Measurements from ENCODE around the gene NEGR1.

Gene NEGR1

GRCh38 chr1:71774705-71775104, 507.6 kb downstream of the NEGR1 start:
- no peak for DNase-seq

DNA sequence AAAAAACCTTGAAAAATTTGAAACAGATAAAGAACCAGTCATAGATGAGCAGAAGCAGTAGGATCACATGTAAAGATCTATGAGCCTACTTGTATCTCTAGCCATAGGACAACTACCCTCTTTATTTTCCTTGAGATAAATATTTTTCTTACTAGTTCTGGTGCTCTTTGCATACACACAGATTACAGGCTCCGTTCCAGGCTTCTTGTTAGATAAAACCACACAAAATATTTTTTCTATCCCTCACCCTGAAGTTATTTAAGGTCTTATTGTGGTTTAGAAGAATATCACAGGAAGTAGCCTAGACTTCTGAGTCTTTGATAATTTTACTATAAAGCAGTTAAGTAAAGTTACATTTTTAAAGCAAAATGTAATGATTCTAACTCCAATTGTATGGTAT, 512.2 kb downstream of the NEGR1 start:
- DNase-seq, result no peak

DNA sequence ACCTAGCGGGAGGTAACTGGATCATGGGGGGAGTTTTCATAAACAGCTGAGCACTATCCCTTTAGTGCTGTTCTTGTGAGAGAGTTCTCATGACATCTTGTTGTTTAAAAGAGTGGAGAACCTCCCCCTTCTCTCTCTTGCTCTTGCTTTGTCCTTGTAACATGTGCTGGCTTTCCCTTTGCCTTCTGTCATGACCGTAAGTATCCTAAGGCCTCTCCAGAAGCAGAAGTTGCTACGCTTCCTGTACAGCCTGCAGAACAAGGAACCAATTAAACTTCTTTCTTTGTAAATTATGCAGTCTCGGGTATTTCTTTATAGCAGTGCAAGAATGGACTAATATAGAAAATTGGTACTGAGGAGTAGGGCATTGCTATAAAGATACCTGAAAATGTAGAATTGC, 515.6 kb downstream of the NEGR1 start:
- DNase-seq, result no peak

DNA sequence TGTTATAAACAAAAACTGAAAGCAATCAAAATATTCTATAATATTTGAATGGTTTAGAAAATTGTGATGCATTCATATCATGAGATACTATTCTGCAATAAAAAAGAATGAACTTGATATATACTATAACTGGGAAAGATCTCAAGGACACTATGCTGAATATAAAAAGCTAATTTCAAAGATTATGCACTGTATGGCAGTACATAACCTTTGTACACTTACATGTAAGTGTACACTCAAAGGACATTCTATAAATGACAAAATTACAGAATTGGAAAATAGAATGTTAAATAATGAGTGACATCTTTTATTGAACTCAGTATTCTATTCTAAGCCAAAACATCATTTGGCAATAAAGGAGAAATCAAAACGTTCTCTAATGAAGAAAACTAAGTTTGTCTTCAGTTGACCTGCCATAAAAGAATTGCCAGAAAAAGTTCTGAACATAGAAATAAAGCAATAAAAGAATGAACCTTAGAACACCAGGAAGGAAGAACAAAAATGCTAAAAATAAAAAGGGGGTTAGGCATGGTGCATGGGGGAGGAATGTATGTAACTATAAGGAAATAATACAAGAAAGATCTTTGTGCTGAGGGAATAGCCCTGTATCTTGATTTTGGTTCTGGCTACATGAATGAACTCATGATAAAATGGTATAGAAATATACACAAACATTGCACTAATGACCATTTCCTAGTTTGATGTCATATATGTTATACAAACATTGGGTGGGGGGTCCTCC, 519.7 kb downstream of the NEGR1 start:
- no peak for DNase-seq

GRCh38 chr1:71755441-71755840, 526.9 kb downstream of the NEGR1 start:
- DNase-seq, result no peak

DNA sequence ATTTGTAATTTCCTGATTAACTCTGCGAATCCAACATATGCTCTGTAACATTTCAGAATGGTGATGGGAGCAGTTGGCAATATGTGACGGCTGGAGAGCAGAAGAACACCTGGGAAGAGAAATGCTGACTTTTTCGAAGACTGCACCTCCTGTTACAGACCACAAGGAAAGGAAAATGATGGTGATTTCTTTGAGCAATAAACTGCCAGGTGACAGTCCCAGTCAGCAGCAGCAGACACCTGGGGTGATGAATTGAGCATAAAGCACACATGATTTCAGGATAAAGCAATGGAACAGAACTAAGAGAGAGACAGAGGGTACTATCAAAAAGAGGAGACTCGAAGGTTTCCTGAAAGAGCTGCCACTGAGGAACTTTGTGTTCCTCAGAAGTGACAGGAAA, 528.6 kb downstream of the NEGR1 start:
- DNase-seq, result no peak

- DNase-seq, result no peak
Observed at GRCh38 chr1:71745326-71745725, 537.0 kb downstream of the NEGR1 start.

GRCh38 chr1:71743862-71744261, 538.5 kb downstream of the NEGR1 start:
- no peak for DNase-seq

DNA sequence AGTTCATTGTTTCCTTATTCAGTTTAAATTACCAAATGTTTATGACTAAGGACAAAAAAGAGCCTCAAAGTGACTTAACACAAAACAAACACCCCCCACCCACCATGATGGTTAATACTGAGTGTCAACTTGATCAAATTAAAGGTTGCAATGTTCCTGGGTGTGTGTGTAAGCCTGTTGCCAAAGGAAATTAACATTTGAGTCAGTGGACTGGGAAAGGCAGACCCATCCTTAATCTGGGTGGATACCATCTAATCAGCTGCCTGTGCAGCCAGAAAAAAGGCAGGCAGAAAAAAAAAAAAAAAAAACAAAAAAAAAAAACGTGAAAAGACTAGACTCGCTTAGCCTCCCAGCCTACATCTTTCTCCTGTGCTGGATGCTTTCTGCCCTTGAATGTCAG, 543.4 kb downstream of the NEGR1 start:
- DNase-seq, result no peak

DNA sequence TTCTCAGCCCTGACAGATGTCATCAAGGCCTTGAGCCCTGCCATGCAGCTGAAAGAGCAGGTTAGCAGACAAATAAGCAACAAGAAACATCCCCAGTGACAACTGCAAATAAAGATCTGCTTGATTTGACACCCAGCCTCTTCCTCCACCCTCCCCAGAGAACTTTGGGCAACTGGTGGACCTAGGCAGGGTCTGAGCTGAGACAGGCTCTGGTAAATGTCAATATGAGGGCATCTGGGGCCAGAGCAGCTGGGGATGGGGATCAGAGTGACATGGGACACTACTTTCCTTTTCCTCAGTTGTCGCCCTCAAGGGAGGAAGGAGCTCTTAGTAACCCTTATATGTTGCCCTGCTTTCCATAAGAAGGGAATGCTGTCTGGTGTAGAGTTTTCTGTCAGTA, 544.1 kb downstream of the NEGR1 start:
- no peak for DNase-seq

GRCh38 chr1:71737768-71738167, 544.6 kb downstream of the NEGR1 start:
- no peak for DNase-seq

- DNase-seq, result no peak
Observed at GRCh38 chr1:71733121-71733520, 549.2 kb downstream of the NEGR1 start.

- no peak for DNase-seq
Observed at GRCh38 chr1:71721532-71721931, 560.8 kb downstream of the NEGR1 start.

GRCh38 chr1:71719330-71719729, 563.0 kb downstream of the NEGR1 start:
- no peak for DNase-seq

- DNase-seq, result no peak
Observed at GRCh38 chr1:71717186-71717585, 565.2 kb downstream of the NEGR1 start.

- DNase-seq, result no peak
Observed at GRCh38 chr1:71711456-71711855, 570.9 kb downstream of the NEGR1 start.

- no peak for DNase-seq
Observed at GRCh38 chr1:71706029-71706671, 576.2 kb downstream of the NEGR1 start.

DNA sequence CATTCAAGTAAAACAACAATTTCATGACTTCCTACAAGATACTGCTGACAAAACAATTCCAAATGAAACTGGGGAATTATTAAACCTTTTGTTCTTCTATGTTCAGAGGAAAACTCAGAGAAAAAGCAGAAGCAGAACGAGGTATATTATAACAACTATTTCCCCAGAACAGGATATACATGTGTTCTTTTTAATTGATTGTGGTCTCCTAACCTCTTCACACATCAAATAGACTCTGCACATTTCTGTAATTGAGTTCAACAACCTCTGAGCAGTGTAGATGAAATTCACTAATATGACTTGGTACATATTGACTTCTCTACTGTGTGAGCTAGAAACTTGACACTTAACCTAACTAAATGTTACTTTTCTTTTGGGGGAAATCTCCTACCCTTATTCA, 584.2 kb downstream of the NEGR1 start:
- no peak for DNase-seq

GRCh38 chr1:71695821-71696220, 586.5 kb downstream of the NEGR1 start:
- DNase-seq, result no peak

- DNase-seq, result no peak
Observed at GRCh38 chr1:71695084-71695483, 587.3 kb downstream of the NEGR1 start.

- no peak for DNase-seq
Observed at GRCh38 chr1:71693581-71693980, 588.8 kb downstream of the NEGR1 start.

- DNase-seq, result no peak
Observed at GRCh38 chr1:71689635-71690034, 592.7 kb downstream of the NEGR1 start.

DNA sequence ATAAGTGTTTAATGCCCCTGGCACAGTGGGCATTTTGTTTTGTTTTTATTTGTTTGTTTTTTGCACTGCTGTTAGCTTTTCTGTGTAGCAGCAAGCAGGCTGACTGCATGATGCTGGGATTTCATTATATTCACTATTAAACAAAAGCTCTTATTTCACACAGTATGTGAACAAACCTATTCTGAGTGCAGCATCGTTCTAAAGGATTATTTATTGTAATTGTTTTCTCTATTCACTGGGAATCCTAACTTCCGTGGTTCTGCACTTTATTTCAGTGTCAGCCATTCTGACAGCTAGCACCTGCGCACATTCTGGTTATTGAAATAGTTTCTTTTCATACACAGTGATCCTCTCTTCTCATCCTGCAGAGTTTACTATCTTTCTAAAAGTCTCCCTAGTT, 595.0 kb downstream of the NEGR1 start:
- DNase-seq, result no peak
